ENCODE data around the gene SERINC3. TPM values are rescaled to one million over a fixed set of nuclear protein-coding genes. Genes with fewer than 3 reads are reported as not detected.

The SERINC3 gene
- total and polyA plus RNA-seq, 12 donors: 38.9 to 116 (median 97.4) TPM

- DNase-seq (no peak), ATAC-seq (no peak)
- Histone ChIP-seq H3K9me3 (no peaks in the 10 kb centered on the region), H3K27me3 (no peaks in the 10 kb centered on the region), H3K36me3 (no peaks in the 10 kb centered on the region), H3K4me1 (no peaks in the 10 kb centered on the region), H3K4me3 (no peak overlapping the region), H3K27ac (no peak overlapping the region)
- intact Hi-C loops (cut with DNase I): loop anchor here in 8 of 10 donors (2.0 to 10.0 kb wide), 6 partner anchors 74 to 249 kb away; partner anchors contain the start of genes OSER1 (in 3 of the 8) and FITM2 (in 1 of the 8)
- WGBS, 2 donors: 77 to 78% methylated on average over 6 of the region's 6 CpGs
- TF ChIP-seq, protein P1, sequence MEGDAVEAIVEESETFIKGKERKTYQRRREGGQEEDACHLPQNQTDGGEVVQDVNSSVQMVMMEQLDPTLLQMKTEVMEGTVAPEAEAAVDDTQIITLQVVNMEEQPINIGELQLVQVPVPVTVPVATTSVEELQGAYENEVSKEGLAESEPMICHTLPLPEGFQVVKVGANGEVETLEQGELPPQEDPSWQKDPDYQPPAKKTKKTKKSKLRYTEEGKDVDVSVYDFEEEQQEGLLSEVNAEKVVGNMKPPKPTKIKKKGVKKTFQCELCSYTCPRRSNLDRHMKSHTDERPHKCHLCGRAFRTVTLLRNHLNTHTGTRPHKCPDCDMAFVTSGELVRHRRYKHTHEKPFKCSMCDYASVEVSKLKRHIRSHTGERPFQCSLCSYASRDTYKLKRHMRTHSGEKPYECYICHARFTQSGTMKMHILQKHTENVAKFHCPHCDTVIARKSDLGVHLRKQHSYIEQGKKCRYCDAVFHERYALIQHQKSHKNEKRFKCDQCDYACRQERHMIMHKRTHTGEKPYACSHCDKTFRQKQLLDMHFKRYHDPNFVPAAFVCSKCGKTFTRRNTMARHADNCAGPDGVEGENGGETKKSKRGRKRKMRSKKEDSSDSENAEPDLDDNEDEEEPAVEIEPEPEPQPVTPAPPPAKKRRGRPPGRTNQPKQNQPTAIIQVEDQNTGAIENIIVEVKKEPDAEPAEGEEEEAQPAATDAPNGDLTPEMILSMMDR (IDR thresholded peaks at IDR 0.05): peak in 2 of 9 donors; percentile 1 to 3
Observed at GRCh38 chr20:44461142-44461802, 60.6 kb downstream of the SERINC3 start.

DNA sequence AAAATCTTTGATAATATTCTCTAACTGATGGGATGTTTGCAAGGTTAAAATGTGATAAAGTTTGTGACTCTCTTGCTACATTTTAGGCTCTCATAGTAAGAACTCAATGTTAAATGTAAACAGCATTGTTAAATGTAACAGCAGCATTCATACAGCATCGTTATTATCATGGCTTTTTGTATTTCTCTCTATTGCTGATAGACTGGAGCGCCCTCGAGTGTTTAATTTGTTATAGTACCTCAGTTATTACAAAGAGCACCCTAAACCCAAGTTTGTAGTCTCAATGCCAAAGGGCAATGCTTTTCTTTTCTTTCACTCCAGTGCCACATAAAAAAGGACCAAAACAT, 61.1 kb downstream of the SERINC3 start:
- H3K9me3 ChIP-seq: no peaks in the 10 kb centered on the region
- H3K4me3 ChIP-seq: no peak overlapping the region
- 12 to 21% methylated on average over 3 of the region's 3 CpGs for WGBS, 2 donors
- intact Hi-C loops (cut with DNase I): loop anchor here in 8 of 10 donors (2.0 to 10.0 kb wide), 6 partner anchors 73 to 248 kb away; partner anchors contain the start of genes OSER1 (in 3 of the 8) and FITM2 (in 1 of the 8)
- DNase-seq (no peak), ATAC-seq (peak in 1 of 8 donors; percentile 42)
- H3K4me1 ChIP-seq: no peaks in the 10 kb centered on the region
- H3K27ac ChIP-seq: no peak overlapping the region
- no peaks in the 10 kb centered on the region for H3K36me3 ChIP-seq
- no peaks in the 10 kb centered on the region for H3K27me3 ChIP-seq
- TF ChIP-seq, protein P1 (IDR thresholded peaks at IDR 0.05): peak in 8 of 9 donors; percentile 7 to 60 (median 42)

GRCh38 chr20:44459271-44459670, 62.6 kb downstream of the SERINC3 start:
- TF ChIP-seq, protein P1 (IDR thresholded peaks at IDR 0.05): no peak
- no peaks in the 10 kb centered on the region for H3K9me3 ChIP-seq
- no peak overlapping the region for H3K27ac ChIP-seq
- H3K27me3 ChIP-seq: no peaks in the 10 kb centered on the region
- no peak for ATAC-seq
- H3K36me3 ChIP-seq: no peaks in the 10 kb centered on the region
- H3K4me1 ChIP-seq: peaks cover 0 to 8% (median 0%) of the 10 kb centered on the region in 9 donors
- DNase-seq: no peak
- intact Hi-C loops (cut with DNase I): loop anchor here in 3 of 10 donors (5.0 kb wide), 2 partner anchors 67 to 72 kb away; no protein-coding TSS in a partner anchor
- 77% methylated on average over 2 of the region's 2 CpGs for WGBS, 2 donors
- no peak overlapping the region for H3K4me3 ChIP-seq

DNA sequence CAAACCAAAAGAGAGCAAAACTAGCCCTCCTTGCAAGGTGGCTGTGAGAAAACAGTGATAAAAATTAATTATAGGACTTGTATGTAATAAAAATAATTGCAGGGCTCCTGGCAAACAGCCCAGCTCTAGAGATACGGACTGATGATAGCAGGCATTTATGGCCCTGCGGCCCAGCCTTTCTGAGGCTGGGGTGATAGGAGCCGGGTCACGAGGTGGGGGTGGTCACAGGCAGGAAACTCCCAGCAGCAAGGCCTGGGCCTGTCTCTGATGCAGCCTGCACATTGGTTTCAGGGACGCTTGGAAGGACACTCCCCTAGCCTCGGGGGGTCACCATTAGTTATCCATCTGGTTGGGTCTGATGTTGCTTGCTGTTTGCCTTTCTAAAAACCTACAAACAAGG, 64.9 kb downstream of the SERINC3 start:
- Histone ChIP-seq H3K36me3 (no peaks in the 10 kb centered on the region), H3K9me3 (no peaks in the 10 kb centered on the region), H3K4me3 (no peak overlapping the region), H3K27ac (no peak overlapping the region), H3K27me3 (no peaks in the 10 kb centered on the region), H3K4me1 (peaks cover 0 to 8% (median 0%) of the 10 kb centered on the region in 9 donors)
- TF ChIP-seq, protein P1 (IDR thresholded peaks at IDR 0.05): no peak
- intact Hi-C loops (cut with DNase I): loop anchor here in 3 of 10 donors (5.0 kb wide), 2 partner anchors 65 to 70 kb away; no protein-coding TSS in a partner anchor
- WGBS, 2 donors: 55 to 57% methylated on average over 6 of the region's 6 CpGs
- ATAC-seq (no peak), DNase-seq (no peak)

Data from heart right ventricle (tissue), 16 donors.